ENCODE measurements around the gene PSG4.
"Not testable (repeated sequence)": the region's sequence is repeated elsewhere in the genome, so short reads cannot be mapped to it uniquely, and the experiment has no call there.

The PSG4 gene

DNA sequence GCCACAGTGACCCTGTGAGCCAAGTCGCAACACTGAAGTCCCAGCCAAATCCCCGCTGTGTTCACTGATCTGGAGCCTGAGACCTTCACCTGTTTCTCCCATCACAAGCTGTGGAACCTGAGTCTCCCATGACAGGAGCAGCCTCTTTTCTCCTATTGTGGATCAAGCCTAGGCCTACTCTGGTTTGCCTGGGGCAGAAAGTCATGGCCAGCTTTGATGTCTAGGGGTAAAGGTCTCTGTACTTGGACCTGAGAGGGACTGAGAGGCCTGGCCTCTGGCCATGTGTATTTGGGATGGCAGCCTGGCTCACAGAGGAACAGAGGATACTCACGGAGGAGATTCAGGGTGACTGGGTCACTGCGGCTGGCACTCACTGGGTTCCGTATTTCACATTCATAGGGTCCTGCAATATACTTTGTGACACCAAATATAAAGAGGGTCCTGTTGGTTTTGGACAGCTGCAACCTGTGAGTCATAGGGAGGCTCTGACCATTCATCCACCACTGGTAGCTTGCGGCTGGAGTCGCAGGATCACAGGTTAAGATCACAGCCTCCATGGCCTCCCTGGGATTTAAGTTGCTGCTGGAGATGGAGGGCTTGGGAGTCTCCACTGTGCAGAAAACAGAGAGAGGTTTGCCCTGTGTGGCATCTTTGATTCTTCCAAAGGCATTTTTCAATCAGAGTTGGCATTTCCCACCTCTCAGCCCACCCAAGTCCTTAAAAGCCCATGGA, 7.6 kb downstream of the PSG4 start:
- not testable (repeated sequence) for DNase-seq

DNA sequence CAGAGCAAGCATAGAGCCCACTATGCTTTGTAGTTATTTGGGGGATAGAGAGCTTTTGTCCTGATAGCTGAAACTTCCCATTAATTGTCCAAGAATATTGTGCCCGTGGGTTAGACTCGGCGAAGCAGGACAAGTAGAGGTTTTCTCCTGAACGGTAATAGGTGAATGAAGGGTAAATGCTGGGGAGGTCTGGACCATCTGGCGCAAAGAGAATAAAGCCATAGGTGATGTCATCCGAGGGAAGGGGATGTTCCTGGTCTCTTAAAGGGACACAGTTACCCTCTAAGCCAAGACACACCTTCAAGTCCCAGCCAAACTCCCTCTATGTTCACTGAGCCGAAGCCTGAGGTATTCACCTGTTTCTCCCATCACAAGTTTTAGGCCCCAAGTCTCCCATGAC, 11.0 kb downstream of the PSG4 start:
- not testable (repeated sequence) for DNase-seq

- DNase-seq: not testable (repeated sequence)
Observed at GRCh38 chr19:43192381-43193155, 12.9 kb downstream of the PSG4 start.

DNA sequence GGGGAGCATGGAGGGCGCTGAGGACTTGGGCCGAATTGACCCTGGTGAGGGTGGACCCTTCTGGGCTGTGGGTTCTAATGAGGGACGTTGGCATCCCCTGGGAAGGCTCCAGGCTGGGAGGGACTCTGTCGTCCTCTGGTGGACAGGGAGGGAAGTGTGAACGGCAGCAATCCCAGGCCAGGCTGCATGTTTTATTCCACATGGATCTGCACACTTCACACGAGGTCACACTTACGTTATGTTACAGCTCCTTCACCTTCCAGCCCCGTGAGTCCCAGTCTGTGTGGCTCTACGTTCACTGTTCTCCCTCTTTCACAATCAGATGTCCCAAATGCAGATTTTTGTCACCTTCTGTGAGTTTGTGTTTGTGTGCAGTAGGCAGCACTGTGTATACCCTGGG, 17.3 kb downstream of the PSG4 start:
- not testable (repeated sequence) for DNase-seq

GRCh38 chr19:43186311-43186935, 19.0 kb downstream of the PSG4 start, which contains the start of gene PSG5:
Gene PSG5, minus strand, starts transcription at chr19:43186536. Its CDS starts 131 bp downstream, at chr19:43186405.
- DNase-seq: not testable (repeated sequence)

DNA sequence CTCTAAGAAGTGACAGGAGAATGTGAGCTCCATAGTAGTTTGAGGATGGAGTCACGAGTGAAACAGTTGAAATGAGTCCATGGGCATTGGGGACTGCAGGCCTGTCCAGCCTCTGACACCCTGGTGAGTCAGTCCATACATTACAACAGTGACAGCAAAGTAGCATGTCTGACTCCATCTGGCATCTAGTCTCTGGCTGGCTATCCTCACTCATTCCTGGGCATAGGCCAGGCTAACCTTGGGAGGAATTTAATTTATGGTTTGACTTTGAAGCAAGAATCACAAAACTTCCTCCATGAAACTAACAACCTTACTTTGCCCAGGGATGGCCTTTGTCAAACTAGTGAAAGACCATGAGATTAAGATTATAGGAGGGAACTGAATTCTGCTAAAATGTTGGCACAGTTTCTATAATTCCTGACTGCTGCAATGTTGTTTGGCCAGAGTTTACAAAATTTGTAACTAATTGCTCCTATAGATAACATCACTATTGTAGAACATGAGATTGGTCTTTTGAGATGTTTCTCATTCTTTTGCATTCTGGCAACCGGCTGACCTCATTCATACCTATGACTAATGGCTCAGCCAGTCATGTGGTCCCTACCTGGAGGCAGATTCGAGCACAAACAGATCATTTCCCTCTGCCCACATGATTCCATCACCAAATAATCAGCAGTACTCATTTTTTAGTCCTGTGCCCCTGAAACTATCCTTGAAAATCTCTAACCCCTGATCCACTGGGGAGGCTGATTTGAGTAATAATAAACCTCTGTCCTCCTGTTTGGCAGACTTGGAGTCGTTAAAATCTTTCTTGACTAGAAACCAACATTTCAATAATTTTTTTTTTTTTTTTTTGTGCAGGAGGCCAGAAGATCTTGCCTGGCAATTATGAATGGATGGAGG, 23.3 kb downstream of the PSG4 start:
- DNase-seq: not testable (repeated sequence)

GRCh38 chr19:43179569-43180147, 25.8 kb downstream of the PSG4 start:
- not testable (repeated sequence) for DNase-seq

- not testable (repeated sequence) for DNase-seq
Observed at GRCh38 chr19:43178577-43178976, 26.9 kb downstream of the PSG4 start.

GRCh38 chr19:43165906-43166305, 39.5 kb downstream of the PSG4 start:
- DNase-seq: not testable (repeated sequence)

DNA sequence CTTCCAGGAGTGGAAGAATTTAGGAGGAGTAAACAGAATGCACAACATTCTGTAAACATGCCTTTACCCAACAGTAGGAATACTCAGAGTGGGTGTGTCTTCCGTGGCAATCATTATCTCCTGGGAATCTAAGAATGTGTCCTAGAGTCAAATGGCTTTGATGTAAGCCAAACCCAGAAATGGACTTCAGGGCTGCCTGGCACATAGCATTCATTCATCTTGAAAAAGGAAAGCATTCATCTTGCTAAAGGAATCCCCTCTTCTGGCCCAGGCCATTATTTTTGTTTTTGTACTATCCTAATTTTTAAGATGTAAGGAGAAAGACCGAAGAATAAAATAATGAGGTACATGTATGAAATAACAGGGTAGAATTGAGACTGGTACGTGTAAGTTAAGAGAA, 42.3 kb downstream of the PSG4 start:
- not testable (repeated sequence) for DNase-seq

DNA sequence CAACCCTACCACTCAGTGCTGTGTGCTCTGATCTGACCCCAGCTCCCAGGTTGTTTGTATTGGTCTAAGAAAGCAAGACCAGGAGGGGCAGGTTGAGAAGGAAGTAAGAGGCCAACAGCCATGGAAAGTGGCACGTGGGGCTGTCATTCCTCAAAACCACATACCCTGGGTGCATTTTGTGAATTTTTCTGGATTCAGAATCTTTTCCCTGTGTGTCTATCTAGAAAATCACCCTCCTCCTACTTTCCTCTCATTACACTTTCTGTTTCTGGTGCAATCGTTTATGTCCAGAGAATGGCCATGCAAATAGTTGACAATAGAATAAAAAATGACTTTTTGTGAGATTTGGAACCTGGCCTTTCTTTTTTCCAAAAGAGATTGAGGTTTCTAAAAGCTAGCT, 43.2 kb downstream of the PSG4 start:
- not testable (repeated sequence) for DNase-seq

GRCh38 chr19:43152214-43152613, 53.2 kb downstream of the PSG4 start:
- DNase-seq: no peak

GRCh38 chr19:43149788-43150187, 55.6 kb downstream of the PSG4 start:
- DNase-seq: peak; percentile 77

DNA sequence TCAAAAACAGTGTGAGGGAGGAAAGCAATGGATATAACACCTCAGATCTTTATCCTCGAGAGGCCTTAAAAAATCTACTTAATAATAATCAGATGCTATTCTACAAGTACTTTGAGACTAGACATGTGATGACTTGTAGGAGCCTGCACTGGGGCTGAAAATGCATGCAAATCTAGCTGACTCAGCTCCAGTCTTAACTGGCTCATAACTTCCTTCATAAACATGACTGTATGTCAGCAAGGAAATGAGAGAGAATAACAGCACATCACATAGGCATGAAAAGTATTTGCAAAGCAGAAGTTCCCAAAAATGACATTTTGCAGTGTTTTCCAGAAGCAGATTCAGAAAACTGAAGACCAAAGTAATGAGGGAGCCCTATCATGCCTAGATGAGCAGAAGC, 57.2 kb downstream of the PSG4 start:
- DNase-seq: no peak
